Left ventricle myocardium inferior (tissue), 1 donor: ENCODE results near the gene DCST2. TPM values are rescaled to one million over a fixed set of nuclear protein-coding genes. Genes with fewer than 3 reads are reported as not detected.

Source experiments
- DNase-seq: peaks from one replicate; pipeline ENCODE4 v3.0.0-alpha.2; 2020
- H3K27ac ChIP-seq: fragments of 200-600 bp; replicated peaks from 2 replicates; pipeline ENCODE4 v1.8.0; 2021
- H3K27me3 ChIP-seq: fragments of 200-600 bp; 2 replicates; pipeline ENCODE4 v1.8.0; 2021; ENCODE audit warnings: low read depth
- H3K36me3 ChIP-seq: fragments of 200-600 bp; 2 replicates; pipeline ENCODE4 v1.8.0; 2021
- H3K4me1 ChIP-seq: fragments of 200-600 bp; 2 replicates; pipeline ENCODE4 v1.8.0; 2021
- H3K4me3 ChIP-seq: fragments of 200-600 bp; 2 replicates; pipeline ENCODE4 v1.8.0; 2021; ENCODE audit warnings: mild to moderate bottlenecking, moderate library complexity
- H3K9me3 ChIP-seq: fragments of 200-600 bp; replicated peaks from 2 replicates; pipeline ENCODE4 v1.8.0; 2021
- CTCF ChIP-seq: fragments of 200-600 bp; IDR thresholded peaks from 2 replicates; pipeline ENCODE4 v1.8.0; 2021; ENCODE audit warnings: antibody characterized with exemption, mild to moderate bottlenecking, borderline replicate concordance
- intact Hi-C: fragments of 100-400 bp; cut with micrococcal nuclease; formaldehyde crosslinking; loops from one replicate; pipeline ENCODE4 v1.11.0; 2022
- total RNA-seq: library from RNA; stranded (reverse); fragmentation: NEBNext Ultra II Directional; extraction: Animal tissue kit (Norgen Biotek cat#: 25700); gene quantifications from one replicate; pipeline ENCODE4 v1.2.1, GENCODE V29; 2021
- donor health status: DM: no; HTN: yes; CAD: no; lungs with severe emphysema.

DCST2 gene
- total RNA-seq, 1 donor from 2014 or later: not detected

GRCh38 chr1:155043301-155043702 is 9.7 kb upstream of the DCST2 start:
- no peak for DNase-seq
- intact Hi-C loops: no loop called here
- Histone ChIP-seq H3K27me3 (no peaks in the 10 kb centered on the region), H3K9me3 (no peaks in the 10 kb centered on the region), H3K27ac (no peak overlapping the region), H3K4me3 (no peak overlapping the region), H3K36me3 (no peaks in the 10 kb centered on the region), H3K4me1 (peaks cover 18% of the 10 kb centered on the region)
- no peak for TF ChIP-seq CTCF

GRCh38 chr1:155042789-155043188 is 9.2 kb upstream of the DCST2 start:
- no peaks in the 10 kb centered on the region for H3K9me3 ChIP-seq
- TF ChIP-seq CTCF: no peak
- intact Hi-C loops: no loop called here
- peaks cover 18% of the 10 kb centered on the region for H3K4me1 ChIP-seq
- H3K4me3 ChIP-seq: no peak overlapping the region
- no peaks in the 10 kb centered on the region for H3K36me3 ChIP-seq
- DNase-seq: no peak
- H3K27me3 ChIP-seq: no peaks in the 10 kb centered on the region
- no peak overlapping the region for H3K27ac ChIP-seq

GRCh38 chr1:155040358-155041093 is 6.9 kb upstream of the DCST2 start:
- Histone ChIP-seq H3K27ac (no peak overlapping the region), H3K4me3 (no peak overlapping the region), H3K4me1 (peaks cover 22% of the 10 kb centered on the region), H3K9me3 (no peaks in the 10 kb centered on the region), H3K36me3 (no peaks in the 10 kb centered on the region), H3K27me3 (no peaks in the 10 kb centered on the region)
- no peak for TF ChIP-seq CTCF
- intact Hi-C loops: no loop called here
- DNase-seq: no peak

- H3K27ac ChIP-seq: no peak overlapping the region
- H3K9me3 ChIP-seq: no peaks in the 10 kb centered on the region
- peaks cover 12% of the 10 kb centered on the region for H3K4me1 ChIP-seq
- H3K36me3 ChIP-seq: no peaks in the 10 kb centered on the region
- H3K27me3 ChIP-seq: no peaks in the 10 kb centered on the region
- H3K4me3 ChIP-seq: no peak overlapping the region
- no peak for DNase-seq
- intact Hi-C loops: no loop called here
- no peak for TF ChIP-seq CTCF
Measured at GRCh38 chr1:155039308-155039669, 5.7 kb upstream of the DCST2 start.

- peaks cover 12% of the 10 kb centered on the region for H3K4me1 ChIP-seq
- no peak for DNase-seq
- no peaks in the 10 kb centered on the region for H3K27me3 ChIP-seq
- H3K36me3 ChIP-seq: no peaks in the 10 kb centered on the region
- intact Hi-C loops: no loop called here
- H3K9me3 ChIP-seq: no peaks in the 10 kb centered on the region
- H3K27ac ChIP-seq: no peak overlapping the region
- TF ChIP-seq CTCF: no peak
- H3K4me3 ChIP-seq: no peak overlapping the region
Measured at GRCh38 chr1:155038602-155039307, 5.2 kb upstream of the DCST2 start.
